HepG2 (cell line): Measurements from ENCODE around the gene CXCL9. TPM values are rescaled to one million over a fixed set of nuclear protein-coding genes. Genes with fewer than 3 reads are reported as not detected.

Experiments
- ATAC-seq: fragments of 200-7000 bp; cut with Tn5 transposase; 3 replicates; pipeline ENCODE4 v1.9.1; 2020; ENCODE audit warnings: mild to moderate bottlenecking, moderate library complexity
- BruUV-seq: library from RNA; stranded (reverse); fragments of 400-500 nt; replicated peaks from 2 replicates; lab custom pipeline; 2021; lab: Mats Ljungman, UMichigan
- CTCF ChIA-PET: fragments of 300-600 bp; formaldehyde crosslinking; extraction: SDS; loops from one replicate; lab custom pipeline; 2021; ENCODE audit warnings: low total read pairs, inconsistent platforms, low intra/inter-chr PET ratio; lab: Yijun Ruan, JAX
- POLR2A ChIA-PET: fragments of 350-600 bp; sonication (Branson Sonifier 250); formaldehyde crosslinking; loops from one replicate; lab custom pipeline; 2020; ENCODE audit warnings: antibody characterized with exemption, inconsistent platforms; lab: Yijun Ruan, JAX
- DNase-seq: peaks from one replicate; pipeline ENCODE4 v3.0.0-alpha.2; 2015; ENCODE audit warnings: low spot score
- FAIRE-seq: peaks from 3 replicates; lab custom pipeline; 2011; peaks lifted over from hg19 to GRCh38; lab: Jason Lieb, UNC
- H2AFZ ChIP-seq: one replicate; pipeline ENCODE4 v1.6.1; 2011; ENCODE audit warnings: low read length, inconsistent platforms
- H3K27ac ChIP-seq: fragments of 300-600 bp; 3 replicates; pipeline ENCODE4 v1.8.0; 2011; ENCODE audit warnings: mixed run types, mild to moderate bottlenecking, mixed read lengths, low read length, inconsistent platforms; ENCODE audit not compliant: insufficient read depth; ENCODE audit errors: extremely low read length
- H3K27me3 ChIP-seq, 2 experiments: fragments of 200-600 bp in 1 of 2; 2 replicates in 1 of 2; 3 replicates in 1 of 2; pipeline versions ENCODE4 v1.6.0 to v1.8.0; 2011; ENCODE audit warnings: low read length in 2 of 2, mild to moderate bottlenecking in 2 of 2, moderate library complexity in 2 of 2, inconsistent platforms in 1 of 2; ENCODE audit not compliant: insufficient read depth in 2 of 2, control insufficient read depth in 1 of 2
- H3K36me3 ChIP-seq, 2 experiments: fragments of 200-600 bp in 1 of 2; replicated peaks in 1 of 2; 2 replicates in 1 of 2; 3 replicates in 1 of 2; pipeline versions ENCODE4 v1.5.1 to v1.8.0; 2011; ENCODE audit warnings: low read length in 2 of 2, inconsistent platforms in 1 of 2; ENCODE audit not compliant: insufficient read depth in 2 of 2, control insufficient read depth in 1 of 2
- H3K4me1 ChIP-seq: 2 replicates; pipeline ENCODE4 v1.5.1; 2012; ENCODE audit warnings: low read length, inconsistent platforms; ENCODE audit not compliant: insufficient read depth
- H3K4me2 ChIP-seq: 2 replicates; pipeline ENCODE4 v1.6.0; 2011; ENCODE audit warnings: low read depth, low read length, inconsistent platforms
- H3K4me3 ChIP-seq, 3 experiments: fragments of 200-600 bp in 1 of 3; sonication (generic), shearing (Covaris generic) in 1 of 3; replicated peaks in 1 of 3; 2 replicates each; pipeline ENCODE4 v1.5.1; 2011 to 2016; ENCODE audit warnings: low read length in 3 of 3, inconsistent platforms in 2 of 3, low read depth in 2 of 3, mild to moderate bottlenecking in 2 of 3, control low read depth in 1 of 3, mixed read lengths in 1 of 3; ENCODE audit not compliant: insufficient read depth in 1 of 3
- H3K79me2 ChIP-seq: one replicate; pipeline ENCODE4 v1.6.1; 2011; ENCODE audit warnings: low read length, inconsistent platforms; ENCODE audit not compliant: insufficient read depth
- H3K9ac ChIP-seq: 2 replicates; pipeline ENCODE4 v1.6.0; 2011; ENCODE audit warnings: mild to moderate bottlenecking, low read depth, low read length, inconsistent platforms; ENCODE audit not compliant: insufficient read depth
- H3K9me3 ChIP-seq: 2 replicates; pipeline ENCODE4 v1.5.1; 2012; ENCODE audit warnings: mild to moderate bottlenecking, low read length
- H4K20me1 ChIP-seq: 2 replicates; pipeline ENCODE4 v1.6.0; 2011; ENCODE audit warnings: inconsistent platforms, mild to moderate bottlenecking, low read length, moderate library complexity; ENCODE audit not compliant: insufficient read depth
- DDIT3 ChIP-seq: sonication (generic); formaldehyde crosslinking; IDR thresholded peaks from 2 replicates; pipeline ENCODE4 v1.4.0; 2020; ENCODE audit warnings: mild to moderate bottlenecking, missing genetic modification reagents
- FOXP1 ChIP-seq, 2 experiments: fragments of 450-650 bp in 1 of 2; IDR thresholded peaks; 2 replicates each; pipeline ENCODE4 v1.6.1; 2017 to 2018; ENCODE audit warnings: antibody characterized with exemption in 1 of 2
- GABPB1 ChIP-seq: IDR thresholded peaks from 2 replicates; pipeline ENCODE4 v1.6.1; 2016; ENCODE audit warnings: mild to moderate bottlenecking, missing genetic modification reagents, moderate library complexity, missing compliant biosample characterization
- HNF1A ChIP-seq, 2 experiments: sonication (generic) in 1 of 2; formaldehyde crosslinking in 1 of 2; IDR thresholded peaks; 2 replicates each; pipeline versions ENCODE4 v1.4.0 to v1.6.1; 2016 to 2020; ENCODE audit warnings: borderline replicate concordance in 1 of 2, low read depth in 1 of 2, mild to moderate bottlenecking in 1 of 2, missing genetic modification reagents in 1 of 2
- HOXA7 ChIP-seq: sonication (generic); formaldehyde crosslinking; IDR thresholded peaks from 2 replicates; pipeline ENCODE4 v1.8.1; 2022; ENCODE audit warnings: mild to moderate bottlenecking, missing genetic modification reagents, moderate library complexity
- JDP2 ChIP-seq: sonication (generic); formaldehyde crosslinking; IDR thresholded peaks from 2 replicates; pipeline ENCODE4 v1.8.1; 2022; ENCODE audit warnings: missing genetic modification reagents, borderline replicate concordance
- NKX3-1 ChIP-seq: sonication (generic); formaldehyde crosslinking; IDR thresholded peaks from 2 replicates; pipeline ENCODE4 v1.5.0; 2020; ENCODE audit warnings: missing genetic modification reagents
- PATZ1 ChIP-seq: sonication (generic); formaldehyde crosslinking; IDR thresholded peaks from 2 replicates; pipeline ENCODE4 v1.4.0; 2020; ENCODE audit warnings: missing genetic modification reagents
- PHF5A ChIP-seq: IDR thresholded peaks from one replicate; pipeline ENCODE4 v1.6.1; 2018; ENCODE audit warnings: low read depth, missing genetic modification reagents; ENCODE audit not compliant: unreplicated experiment
- PHF8 ChIP-seq: sonication (generic); formaldehyde crosslinking; IDR thresholded peaks from 2 replicates; pipeline ENCODE4 v1.5.0; 2020; ENCODE audit warnings: missing genetic modification reagents
- RBAK ChIP-seq: sonication (generic); formaldehyde crosslinking; IDR thresholded peaks from 2 replicates; pipeline ENCODE4 v1.5.1; 2020; ENCODE audit warnings: mild to moderate bottlenecking, missing genetic modification reagents
- TRAFD1 ChIP-seq: sonication (generic); formaldehyde crosslinking; IDR thresholded peaks from 2 replicates; pipeline ENCODE4 v1.5.1; 2020; ENCODE audit warnings: missing genetic modification reagents, mild to moderate bottlenecking, borderline replicate concordance
- ZIK1 ChIP-seq: sonication (generic); formaldehyde crosslinking; IDR thresholded peaks from 2 replicates; pipeline ENCODE4 v1.5.0; 2020; ENCODE audit warnings: mild to moderate bottlenecking, low read depth, missing genetic modification reagents, borderline replicate concordance
- ZMYM2 ChIP-seq: sonication (generic); formaldehyde crosslinking; IDR thresholded peaks from 2 replicates; pipeline ENCODE4 v1.8.0; 2022; ENCODE audit warnings: mild to moderate bottlenecking, missing genetic modification reagents
- WGBS: methylation state at CpG from one replicate; pipeline ENCODE4 v1.1.6; 2017; ENCODE audit warnings: low lambda C conversion rate; 5-methylcytosine and 5-hydroxymethylcytosine counted together
- in situ Hi-C: cut with HindIII; loops from 2 replicates; pipeline ENCODE4 v1.10.0; 2017; ENCODE audit warnings: low pct_unique_long_range_greater_than_20kb; ENCODE audit not compliant: extremely low pct_ligation_motif_present
- intact Hi-C: fragments of 100-400 bp; cut with micrococcal nuclease; formaldehyde crosslinking; loops from one replicate; pipeline ENCODE4 v1.10.0; 2022; ENCODE audit not compliant: unreplicated experiment
- polyA plus RNA-seq, 8 experiments: library from polyadenylated mRNA; depleted of rRNA in 3 of 8; stranded (reverse) in 7 of 8; unstranded in 1 of 8; fragments of >200 nt; fragmentation: Illumina TruSeq in 4 of 8; extraction: Trizol in 4 of 8; gene quantifications; 2 replicates each; pipeline versions ENCODE4 v1.2.1 to v1.2.3, GENCODE V29; 2011 to 2016; ENCODE audit warnings: low read depth in 4 of 8, missing spikeins in 1 of 8, mixed read lengths in 1 of 8; ENCODE audit not compliant: insufficient read depth in 1 of 8
- total RNA-seq, 5 experiments: library from RNA; depleted of rRNA; stranded (reverse); fragments of >200 nt; fragmentation: Illumina TruSeq; extraction: Trizol; gene quantifications; 2 replicates each; pipeline ENCODE4 v1.2.3, GENCODE V29; 2016; ENCODE audit warnings: low read depth in 1 of 5

The CXCL9 gene
- total and polyA plus RNA-seq, 2 of the 13 experiments (the other 11 are each of a cell fraction or from before 2014, with no cell fraction given): not detected

- TF ChIP-seq PATZ1 (CRISPR knock-in tag) (no peak), GABPB1 (CRISPR knock-in tag) (no peak)
These were observed 16.1 kb upstream of the CXCL9 start, which contains the start of gene CXCL10 (continued) for GRCh38 chr4:76023389-76023788.

- no peak overlapping the region for H2AFZ ChIP-seq
- BruUV-seq: no TSS peak
- H3K4me3 ChIP-seq: no peak overlapping the region
- TF ChIP-seq PHF8 (CRISPR knock-in tag) (no peak), TRAFD1 (CRISPR knock-in tag) (no peak), PHF5A (no peak), JDP2 (no peak), FOXP1 (IDR thresholded peaks at IDR 0.05) (no peak), FOXP1 (CRISPR knock-in tag; IDR thresholded peaks at IDR 0.05) (no peak), DDIT3 (no peak), RBAK (CRISPR knock-in tag) (no peak), NKX3-1 (CRISPR knock-in tag) (no peak), ZMYM2 (CRISPR knock-in tag) (no peak), HOXA7 (CRISPR knock-in tag) (no peak), ZIK1 (CRISPR knock-in tag) (no peak), HNF1A (IDR thresholded peaks at IDR 0.05; ENCODE audit: low read depth) (no peak), HNF1A (CRISPR knock-in tag; IDR thresholded peaks at IDR 0.05; ENCODE audit: borderline replicate concordance) (no peak)
These were observed 15.4 kb upstream of the CXCL9 start for GRCh38 chr4:76022677-76023076.

More at GRCh38 chr4:76022677-76023076, 15.4 kb upstream of the CXCL9 start:
- Histone ChIP-seq H3K4me2 (no peak overlapping the region), H3K9ac (no peak overlapping the region), H3K27ac (no peak overlapping the region), H4K20me1 (no peaks in the 10 kb centered on the region), H3K36me3 (no peaks in the 10 kb centered on the region), H3K4me1 (no peaks in the 10 kb centered on the region), H3K27me3 (no peaks in the 10 kb centered on the region), H3K9me3 (no peaks in the 10 kb centered on the region), H3K79me2 (no peaks in the 10 kb centered on the region)
- DNase-seq (no peak), ATAC-seq (no peak), FAIRE-seq (no peak)
- in situ Hi-C loops (no loop called here), intact Hi-C loops (no loop called here)
- ChIA-PET CTCF (no interaction called here), POLR2A (no interaction called here)
- 34% methylated on average over 2 of the region's 2 CpGs for whole genome bisulfite sequencing
